ENCODE results near the gene P2RX7. TPM values are rescaled to one million over a fixed set of nuclear protein-coding genes. Genes with fewer than 3 reads are reported as not detected.

P2RX7 gene
- total RNA-seq, 3 donors from 2014 or later, result 3.8 to 8.5 (median 3.9) TPM

GRCh38 chr12:121087467-121088194 lies 45.0 kb upstream of the P2RX7 start:
- no peaks in the 10 kb centered on the region for H3K36me3 ChIP-seq
- DNase-seq (ENCODE audit: low spot score in 2 of 2), result no peak
- no peak overlapping the region for H3K27ac ChIP-seq
- no peak for TF ChIP-seq POLR2A (IDR thresholded peaks at IDR 0.05)
- TF ChIP-seq POLR2AphosphoS5 (IDR thresholded peaks at IDR 0.05), result no peak
- no peak for TF ChIP-seq CTCF (IDR thresholded peaks at IDR 0.05)
- no peak overlapping the region for H3K4me3 ChIP-seq
- H3K27me3 ChIP-seq, result no peaks in the 10 kb centered on the region
- no peaks in the 10 kb centered on the region for H3K9me3 ChIP-seq
- H3K4me1 ChIP-seq, result no peaks in the 10 kb centered on the region
- intact Hi-C loops (cut with DNase I; ENCODE audit: low total_unique reads), result no loop called here

GRCh38 chr12:121088195-121088585 lies 44.5 kb upstream of the P2RX7 start:
- Histone ChIP-seq H3K36me3 (no peaks in the 10 kb centered on the region), H3K27ac (no peak overlapping the region), H3K4me1 (no peaks in the 10 kb centered on the region), H3K27me3 (no peaks in the 10 kb centered on the region), H3K9me3 (no peaks in the 10 kb centered on the region), H3K4me3 (no peak overlapping the region)
- TF ChIP-seq CTCF (IDR thresholded peaks at IDR 0.05) (no peak), POLR2AphosphoS5 (IDR thresholded peaks at IDR 0.05) (no peak), POLR2A (IDR thresholded peaks at IDR 0.05) (no peak)
- no peak for DNase-seq (ENCODE audit: low spot score in 2 of 2)
- intact Hi-C loops (cut with DNase I; ENCODE audit: low total_unique reads), result no loop called here

GRCh38 chr12:121089031-121089812 lies 43.5 kb upstream of the P2RX7 start:
- DNase-seq (ENCODE audit: low spot score in 2 of 2), result no peak
- Histone ChIP-seq H3K27me3 (no peaks in the 10 kb centered on the region), H3K9me3 (no peaks in the 10 kb centered on the region), H3K4me3 (no peak overlapping the region), H3K4me1 (no peaks in the 10 kb centered on the region), H3K36me3 (no peaks in the 10 kb centered on the region), H3K27ac (no peak overlapping the region)
- no peak for TF ChIP-seq CTCF (IDR thresholded peaks at IDR 0.05)
- TF ChIP-seq POLR2A (IDR thresholded peaks at IDR 0.05), result no peak
- TF ChIP-seq POLR2AphosphoS5 (IDR thresholded peaks at IDR 0.05), result no peak
- intact Hi-C loops (cut with DNase I; ENCODE audit: low total_unique reads), result no loop called here

- Histone ChIP-seq H3K27me3 (no peaks in the 10 kb centered on the region), H3K36me3 (no peaks in the 10 kb centered on the region), H3K27ac (no peak overlapping the region), H3K4me3 (no peak overlapping the region), H3K4me1 (no peaks in the 10 kb centered on the region), H3K9me3 (no peaks in the 10 kb centered on the region)
- intact Hi-C loops (cut with DNase I; ENCODE audit: low total_unique reads), result no loop called here
- no peak for TF ChIP-seq POLR2AphosphoS5 (IDR thresholded peaks at IDR 0.05)
- TF ChIP-seq CTCF (IDR thresholded peaks at IDR 0.05), result no peak
- TF ChIP-seq POLR2A (IDR thresholded peaks at IDR 0.05), result no peak
- DNase-seq (ENCODE audit: low spot score in 2 of 2), result no peak
These were observed 42.8 kb upstream of the P2RX7 start for GRCh38 chr12:121089813-121090430.
